Esophagus muscularis mucosa (tissue), 4 donors: ENCODE measurements around the gene S1PR4. TPM values are rescaled to one million over a fixed set of nuclear protein-coding genes. Genes with fewer than 3 reads are reported as not detected.

Source experiments
- DNase-seq: peaks from one replicate; pipeline ENCODE4 v3.0.0-alpha.2; 2017; ENCODE audit errors: extremely low spot score
- H3K27ac ChIP-seq, 4 donors: fragments of 200-600 bp; sonication (generic); replicated peaks in 1 of 4; 1 replicate in 3 of 4; 2 replicates in 1 of 4; pipeline ENCODE4 v1.5.1; 2016 to 2019; ENCODE audit warnings: mild to moderate bottlenecking in 1 of 4
- H3K27me3 ChIP-seq, 4 donors: fragments of 200-600 bp; sonication (generic); one replicate each; pipeline versions ENCODE4 v1.5.1 to v1.6.0; 2016 to 2019
- H3K36me3 ChIP-seq, 4 donors: fragments of 200-600 bp; sonication (generic); one replicate each; pipeline ENCODE4 v1.5.1; 2016 to 2019
- H3K4me1 ChIP-seq, 4 donors: fragments of 200-600 bp; sonication (generic); one replicate each; pipeline ENCODE4 v1.5.1; 2016 to 2019
- H3K4me3 ChIP-seq, 4 donors: fragments of 200-600 bp; sonication (generic); 1 replicate in 2 of 4; 2 replicates in 2 of 4; pipeline ENCODE4 v1.5.1; 2016 to 2019; ENCODE audit warnings: mild to moderate bottlenecking in 4 of 4, moderate library complexity in 1 of 4
- H3K9me3 ChIP-seq, 4 donors: fragments of 200-600 bp; sonication (generic); 1 replicate in 3 of 4; 2 replicates in 1 of 4; pipeline ENCODE4 v1.5.1; 2016 to 2019
- EP300 ChIP-seq: sonication (generic); formaldehyde crosslinking; IDR thresholded peaks from one replicate; pipeline ENCODE4 v1.6.1; 2017; ENCODE audit warnings: antibody characterized with exemption
- POLR2A ChIP-seq: fragments of 450-650 bp; IDR thresholded peaks from one replicate; pipeline ENCODE4 v1.6.1; 2017; ENCODE audit warnings: antibody characterized with exemption, moderate library complexity, mild to moderate bottlenecking, low read depth
- POLR2AphosphoS5 ChIP-seq, 2 donors: sonication (generic); formaldehyde crosslinking; IDR thresholded peaks; one replicate each; pipeline ENCODE4 v1.6.1; 2017; ENCODE audit warnings: antibody characterized with exemption in 2 of 2
- WGBS: methylation state at CpG from one replicate; pipeline ENCODE4 v1.1.5; 2018; 5-methylcytosine and 5-hydroxymethylcytosine counted together
- intact Hi-C: fragments of 100-400 bp; cut with DNase I; formaldehyde crosslinking; loops from one replicate; pipeline ENCODE4 v1.15.1; 2023
- total RNA-seq, 4 donors: library from RNA; depleted of rRNA; stranded (reverse); fragments of >200 nt; gene quantifications; one replicate each; pipeline versions ENCODE4 v1.1.0 to v1.2.1, GENCODE V29; 2016
- TF ChIP-seq, protein P1 (sequence below), 3 experiments: fragments of 200-600 bp in 2 of 3; fragments of 450-650 bp in 1 of 3; sonication (generic) in 2 of 3; IDR thresholded peaks; one replicate each; pipeline ENCODE4 v1.5.1; 2017 to 2019; ENCODE audit warnings: antibody characterized with exemption in 3 of 3, mild to moderate bottlenecking in 2 of 3, moderate library complexity in 1 of 3

The S1PR4 gene
- total RNA-seq, 4 donors from 2014 or later, result 0.42 to 5.5 (median 2.4) TPM

DNA sequence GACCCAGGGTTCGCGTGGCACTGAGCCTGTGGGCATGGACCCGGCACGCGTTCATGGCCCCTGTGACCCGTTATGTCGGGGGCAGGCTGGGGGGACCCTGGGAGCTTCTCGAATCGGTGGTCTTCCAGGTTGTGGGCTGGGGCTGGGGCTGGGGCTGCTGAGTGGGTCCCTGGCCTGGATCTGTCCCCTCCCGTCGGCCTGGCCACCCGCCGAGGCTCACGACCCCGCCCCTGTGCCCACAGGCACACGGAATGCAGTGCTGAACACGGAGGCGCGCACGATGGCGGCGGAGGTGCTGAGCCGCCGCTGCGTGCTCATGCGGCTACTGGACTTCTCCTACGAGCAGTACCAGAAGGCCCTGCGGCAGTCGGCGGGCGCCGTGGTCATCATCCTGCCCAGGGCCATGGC, 13.7 kb downstream of the S1PR4 start:
- no peak for DNase-seq
- Histone ChIP-seq H3K36me3 (peaks cover 0 to 59% (median 48%) of the 10 kb centered on the region in 4 donors), H3K9me3 (no peaks in the 10 kb centered on the region), H3K27ac (no peak overlapping the region), H3K4me3 (no peak overlapping the region), H3K4me1 (peaks cover 8 to 30% (median 18%) of the 10 kb centered on the region in 4 donors), H3K27me3 (no peaks in the 10 kb centered on the region)
- TF ChIP-seq, protein P1, sequence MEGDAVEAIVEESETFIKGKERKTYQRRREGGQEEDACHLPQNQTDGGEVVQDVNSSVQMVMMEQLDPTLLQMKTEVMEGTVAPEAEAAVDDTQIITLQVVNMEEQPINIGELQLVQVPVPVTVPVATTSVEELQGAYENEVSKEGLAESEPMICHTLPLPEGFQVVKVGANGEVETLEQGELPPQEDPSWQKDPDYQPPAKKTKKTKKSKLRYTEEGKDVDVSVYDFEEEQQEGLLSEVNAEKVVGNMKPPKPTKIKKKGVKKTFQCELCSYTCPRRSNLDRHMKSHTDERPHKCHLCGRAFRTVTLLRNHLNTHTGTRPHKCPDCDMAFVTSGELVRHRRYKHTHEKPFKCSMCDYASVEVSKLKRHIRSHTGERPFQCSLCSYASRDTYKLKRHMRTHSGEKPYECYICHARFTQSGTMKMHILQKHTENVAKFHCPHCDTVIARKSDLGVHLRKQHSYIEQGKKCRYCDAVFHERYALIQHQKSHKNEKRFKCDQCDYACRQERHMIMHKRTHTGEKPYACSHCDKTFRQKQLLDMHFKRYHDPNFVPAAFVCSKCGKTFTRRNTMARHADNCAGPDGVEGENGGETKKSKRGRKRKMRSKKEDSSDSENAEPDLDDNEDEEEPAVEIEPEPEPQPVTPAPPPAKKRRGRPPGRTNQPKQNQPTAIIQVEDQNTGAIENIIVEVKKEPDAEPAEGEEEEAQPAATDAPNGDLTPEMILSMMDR (IDR thresholded peaks at IDR 0.05), result no peak
- intact Hi-C loops, result no loop called here
- 96% methylated on average over 32 of the region's 32 CpGs for WGBS

DNA sequence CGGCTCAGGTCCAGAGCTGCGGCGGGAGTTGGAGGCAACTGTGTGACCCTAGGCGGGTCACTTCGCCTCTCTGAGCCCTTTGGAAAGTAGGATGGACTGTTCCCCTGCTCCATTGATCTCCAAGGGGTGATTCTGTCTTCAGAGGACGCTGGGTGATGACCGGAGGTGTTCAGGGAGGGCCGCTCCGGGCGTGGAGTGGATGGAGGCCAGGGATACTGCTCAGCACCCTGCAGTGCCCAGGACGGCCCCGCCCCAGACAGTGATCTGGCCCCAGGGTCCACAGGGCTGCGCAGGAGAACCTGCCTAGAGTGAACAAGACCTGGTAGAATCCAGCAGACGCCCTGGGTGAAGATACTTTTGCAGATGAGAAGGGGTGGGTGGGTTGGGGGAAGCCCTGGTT, 14.1 kb downstream of the S1PR4 start:
- Histone ChIP-seq H3K4me1 (peaks cover 3 to 26% (median 13%) of the 10 kb centered on the region in 4 donors), H3K27me3 (no peaks in the 10 kb centered on the region), H3K27ac (no peak overlapping the region), H3K36me3 (peaks cover 0 to 60% (median 48%) of the 10 kb centered on the region in 4 donors), H3K9me3 (no peaks in the 10 kb centered on the region), H3K4me3 (no peak overlapping the region)
- DNase-seq, result no peak
- TF ChIP-seq, protein P1 (IDR thresholded peaks at IDR 0.05), result no peak
- no peak for TF ChIP-seq EP300
- no CpG with 5 or more reads among the region's 14 CpGs for WGBS
- intact Hi-C loops, result no loop called here

DNA sequence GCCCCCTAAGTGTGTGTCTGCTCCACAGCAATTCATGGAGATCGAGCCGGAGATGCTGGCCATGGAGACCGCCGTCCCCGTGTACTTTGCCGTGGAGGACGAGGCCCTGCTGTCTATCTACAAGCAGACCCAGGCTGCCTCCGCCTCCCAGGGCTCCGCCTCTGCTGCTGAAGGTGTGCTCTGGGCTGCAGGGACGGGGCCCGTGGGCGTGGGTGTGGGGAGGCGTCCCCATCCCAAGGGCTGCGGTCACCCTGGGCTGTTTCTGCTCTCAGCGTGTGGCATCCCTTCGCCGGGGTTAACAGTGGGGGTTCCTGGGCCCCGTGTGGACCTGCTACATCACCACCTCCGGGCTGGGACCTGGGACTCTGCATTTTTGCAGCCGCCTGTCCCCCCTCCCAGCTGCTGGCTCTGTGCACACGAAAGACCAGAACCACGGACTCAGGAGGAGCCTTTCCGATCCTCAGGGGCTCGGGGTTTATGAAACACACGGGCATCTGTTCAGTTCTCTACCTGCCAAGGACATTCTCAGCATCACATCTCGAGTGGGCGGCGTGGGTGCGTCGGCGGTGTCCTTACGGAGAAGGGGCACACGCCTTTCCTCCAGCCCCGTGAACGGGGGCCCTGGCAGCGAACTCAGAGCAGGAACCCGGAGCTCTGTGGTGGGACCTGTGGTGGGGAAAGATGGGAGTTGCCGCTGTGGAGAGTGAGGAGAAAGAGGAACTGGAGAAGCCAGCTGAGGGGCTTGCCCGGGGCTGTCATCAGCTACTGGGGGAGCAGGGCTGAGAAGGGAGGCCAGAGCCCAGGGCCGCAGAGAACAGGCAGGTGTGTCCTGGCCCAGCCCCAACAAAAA, 14.9 kb downstream of the S1PR4 start:
- TF ChIP-seq EP300 (no peak), POLR2AphosphoS5 (IDR thresholded peaks at IDR 0.05) (no peak), POLR2A (no peak)
- TF ChIP-seq, protein P1 (IDR thresholded peaks at IDR 0.05), result no peak
- DNase-seq, result no peak
- 80% methylated on average over 11 of the region's 40 CpGs for WGBS
- no peaks in the 10 kb centered on the region for H3K9me3 ChIP-seq
- intact Hi-C loops, result no loop called here
- H3K4me3 ChIP-seq, result no peak overlapping the region
- H3K27me3 ChIP-seq, result no peaks in the 10 kb centered on the region
- H3K27ac ChIP-seq, result no peak overlapping the region
- peaks cover 0 to 18% (median 5%) of the 10 kb centered on the region in 4 donors for H3K4me1 ChIP-seq
- peaks cover 0 to 55% (median 46%) of the 10 kb centered on the region in 4 donors for H3K36me3 ChIP-seq

DNA sequence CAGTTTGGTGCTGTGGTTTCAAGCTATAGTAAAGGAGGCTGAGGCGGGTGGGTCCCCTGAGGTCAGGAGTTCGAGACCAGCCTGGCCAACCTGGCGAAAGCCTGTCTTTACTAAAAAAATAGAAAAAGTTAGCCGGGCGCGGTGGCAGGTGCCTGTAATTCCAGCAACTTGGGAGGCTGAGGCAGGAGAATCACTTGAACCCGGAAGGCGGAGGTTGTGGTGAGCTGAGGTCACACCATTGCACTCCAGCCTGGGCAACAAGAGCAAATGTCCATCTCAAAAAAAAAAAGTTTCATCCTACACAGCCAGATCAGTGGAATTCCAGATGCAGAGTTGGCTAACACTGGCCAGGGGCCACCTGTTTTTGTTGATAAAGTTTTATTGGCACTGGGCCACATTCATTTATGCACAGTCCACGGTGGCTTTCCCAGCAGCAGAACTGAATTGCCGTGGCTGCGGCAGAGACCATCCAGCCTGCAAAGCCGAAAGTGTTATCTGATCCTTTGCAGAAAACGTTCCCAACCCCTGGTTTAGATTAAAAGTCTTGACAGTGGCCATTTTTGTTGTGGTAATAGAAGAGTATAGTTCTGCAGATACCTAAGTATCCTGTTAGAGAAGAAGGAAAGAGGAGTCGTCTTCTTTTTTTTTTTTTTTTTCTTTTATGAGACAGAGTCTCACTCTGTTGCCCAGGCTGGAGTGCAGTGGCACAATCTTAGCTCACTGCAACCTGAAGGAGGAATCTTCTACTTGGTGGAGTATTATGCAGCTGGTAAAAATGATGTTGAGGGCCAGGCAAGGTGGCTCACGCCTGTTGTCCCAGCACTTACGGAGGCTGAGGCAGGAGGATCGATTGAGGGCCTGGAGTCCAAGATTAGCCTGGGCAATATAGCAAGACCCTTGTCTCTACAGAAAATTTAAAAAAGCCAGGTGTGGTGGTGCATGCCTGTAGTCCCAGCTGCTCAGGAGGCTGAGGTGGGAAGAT, 15.8 kb downstream of the S1PR4 start:
- Histone ChIP-seq H3K4me3 (no peak overlapping the region), H3K27ac (no peak overlapping the region), H3K36me3 (peaks cover 0 to 58% (median 43%) of the 10 kb centered on the region in 4 donors), H3K27me3 (no peaks in the 10 kb centered on the region), H3K4me1 (peaks cover 0 to 9% (median 3%) of the 10 kb centered on the region in 4 donors), H3K9me3 (no peaks in the 10 kb centered on the region)
- DNase-seq, result no peak
- 89% methylated on average over 17 of the region's 17 CpGs for WGBS
- TF ChIP-seq, protein P1 (IDR thresholded peaks at IDR 0.05), result no peak
- TF ChIP-seq POLR2A (no peak), POLR2AphosphoS5 (IDR thresholded peaks at IDR 0.05) (no peak), EP300 (no peak)
- intact Hi-C loops, result no loop called here
